GM21529 (cell line): Measurements from ENCODE around the gene HABP2.

Experiments
- ATAC-seq: cut with Tn5 transposase; IDR thresholded peaks from one replicate; pipeline ENCODE4 v1.9.1; 2021; ENCODE audit not compliant: unreplicated experiment

HABP2 gene

GRCh38 chr10:113600569-113600968 is 47.7 kb downstream of the HABP2 start:
- ATAC-seq, result no peak

GRCh38 chr10:113603057-113603777 is 50.4 kb downstream of the HABP2 start:
- no peak for ATAC-seq

GRCh38 chr10:113604572-113604971 is 51.7 kb downstream of the HABP2 start:
- no peak for ATAC-seq

GRCh38 chr10:113605268-113605978 is 52.6 kb downstream of the HABP2 start:
- no peak for ATAC-seq

- ATAC-seq, result no peak
Measured at GRCh38 chr10:113609704-113610108, 56.9 kb downstream of the HABP2 start.

GRCh38 chr10:113610631-113611601 is 58.1 kb downstream of the HABP2 start:
- ATAC-seq, result no peak

GRCh38 chr10:113612154-113612553 is 59.3 kb downstream of the HABP2 start:
- ATAC-seq, result no peak

- ATAC-seq, result no peak
Measured at GRCh38 chr10:113613427-113613826, 60.6 kb downstream of the HABP2 start.

- ATAC-seq, result no peak
Measured at GRCh38 chr10:113613977-113614690, 61.3 kb downstream of the HABP2 start.

GRCh38 chr10:113616244-113617074 is 63.6 kb downstream of the HABP2 start:
- ATAC-seq, result no peak

- no peak for ATAC-seq
Measured at GRCh38 chr10:113617086-113617485, 64.2 kb downstream of the HABP2 start.

GRCh38 chr10:113618338-113618737 is 65.5 kb downstream of the HABP2 start:
- ATAC-seq, result no peak

GRCh38 chr10:113619401-113619800 is 66.5 kb downstream of the HABP2 start:
- no peak for ATAC-seq

- no peak for ATAC-seq
Measured at GRCh38 chr10:113620511-113620910, 67.7 kb downstream of the HABP2 start.

GRCh38 chr10:113620936-113621335 is 68.1 kb downstream of the HABP2 start:
- ATAC-seq, result no peak

- no peak for ATAC-seq
Measured at GRCh38 chr10:113621799-113622198, 68.9 kb downstream of the HABP2 start.

GRCh38 chr10:113622831-113623230 is 70.0 kb downstream of the HABP2 start:
- no peak for ATAC-seq

GRCh38 chr10:113625461-113626186 is 72.8 kb downstream of the HABP2 start:
- no peak for ATAC-seq

- no peak for ATAC-seq
Measured at GRCh38 chr10:113626809-113627355, 74.0 kb downstream of the HABP2 start.
